ENCODE results near the gene POLA1.
A peak's percentile ranks its signal among the peaks of the same experiment; 100 is the strongest.

The POLA1 gene

DNA sequence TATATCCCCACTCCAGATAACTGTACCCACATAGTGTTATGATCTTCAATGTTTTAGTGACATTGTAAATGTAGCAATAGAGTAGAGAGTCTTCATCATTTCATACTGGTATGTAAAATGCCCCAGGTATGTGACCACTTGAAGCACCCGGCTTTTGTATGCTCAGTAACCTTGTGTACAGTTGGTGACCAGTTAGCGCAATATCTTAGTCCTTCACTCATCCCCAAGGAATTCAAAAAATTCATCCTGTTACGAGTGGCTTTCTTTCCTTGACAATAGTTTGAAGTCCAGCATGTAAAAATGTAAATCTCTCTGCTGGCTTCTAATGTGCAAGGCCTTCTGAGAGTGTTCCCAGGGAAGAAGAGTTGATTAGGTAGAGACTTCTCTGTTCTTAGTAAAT is 176.4 kb downstream of the POLA1 start:
- Mint-ChIP-seq H3K9me3 (no peaks in the 10 kb centered on the region), H3K4me1 (peaks cover 5% of the 10 kb centered on the region), H3K4me3 (no peak overlapping the region), H3K27ac (no peak overlapping the region), H3K36me3 (ENCODE audit: low read depth) (peaks cover 4% of the 10 kb centered on the region), H3K27me3 (ENCODE audit: low read depth) (no peaks in the 10 kb centered on the region)
- TF ChIP-seq, protein P1, sequence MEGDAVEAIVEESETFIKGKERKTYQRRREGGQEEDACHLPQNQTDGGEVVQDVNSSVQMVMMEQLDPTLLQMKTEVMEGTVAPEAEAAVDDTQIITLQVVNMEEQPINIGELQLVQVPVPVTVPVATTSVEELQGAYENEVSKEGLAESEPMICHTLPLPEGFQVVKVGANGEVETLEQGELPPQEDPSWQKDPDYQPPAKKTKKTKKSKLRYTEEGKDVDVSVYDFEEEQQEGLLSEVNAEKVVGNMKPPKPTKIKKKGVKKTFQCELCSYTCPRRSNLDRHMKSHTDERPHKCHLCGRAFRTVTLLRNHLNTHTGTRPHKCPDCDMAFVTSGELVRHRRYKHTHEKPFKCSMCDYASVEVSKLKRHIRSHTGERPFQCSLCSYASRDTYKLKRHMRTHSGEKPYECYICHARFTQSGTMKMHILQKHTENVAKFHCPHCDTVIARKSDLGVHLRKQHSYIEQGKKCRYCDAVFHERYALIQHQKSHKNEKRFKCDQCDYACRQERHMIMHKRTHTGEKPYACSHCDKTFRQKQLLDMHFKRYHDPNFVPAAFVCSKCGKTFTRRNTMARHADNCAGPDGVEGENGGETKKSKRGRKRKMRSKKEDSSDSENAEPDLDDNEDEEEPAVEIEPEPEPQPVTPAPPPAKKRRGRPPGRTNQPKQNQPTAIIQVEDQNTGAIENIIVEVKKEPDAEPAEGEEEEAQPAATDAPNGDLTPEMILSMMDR (IDR thresholded peaks at IDR 0.05; ENCODE audit: unreplicated experiment in 3 of 3), result no peak

DNA sequence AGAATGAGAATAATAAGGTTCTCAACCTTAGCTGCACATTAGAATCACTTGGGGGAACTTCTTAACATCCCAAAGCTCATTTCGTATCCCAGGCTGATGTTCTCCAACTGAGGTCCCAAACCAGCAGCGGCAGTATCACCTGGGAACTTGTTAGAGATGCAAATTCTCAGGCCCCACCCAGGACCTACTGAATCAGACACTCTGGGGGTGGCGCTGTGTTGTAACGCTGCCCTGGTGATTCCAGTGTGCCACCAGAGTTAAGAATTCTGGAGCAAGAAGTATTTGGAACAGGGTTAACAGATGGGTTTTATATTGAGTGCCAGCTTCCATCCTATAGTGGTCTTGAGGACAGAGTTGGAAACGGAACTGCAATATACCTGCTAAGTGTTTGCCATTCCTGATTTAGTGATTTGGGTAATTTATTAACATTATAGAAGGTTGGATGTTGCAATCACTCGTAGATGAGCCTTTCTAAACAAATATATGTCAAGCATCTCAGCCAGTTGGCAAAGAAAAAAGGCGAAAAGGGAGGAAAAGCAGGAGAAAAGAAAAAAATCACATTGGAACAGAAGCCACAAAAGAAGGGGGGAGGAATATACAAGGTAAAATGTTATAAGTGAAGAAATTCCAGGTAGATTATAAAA is 181.0 kb downstream of the POLA1 start:
- Mint-ChIP-seq H3K27me3 (ENCODE audit: low read depth) (no peaks in the 10 kb centered on the region), H3K4me3 (no peak overlapping the region), H3K4me1 (peaks cover 31% of the 10 kb centered on the region), H3K9me3 (no peaks in the 10 kb centered on the region), H3K36me3 (ENCODE audit: low read depth) (peaks cover under 1% of the 10 kb centered on the region), H3K27ac (peak overlapping the region in 1 of 3 experiments; percentile 88)
- TF ChIP-seq, protein P1 (IDR thresholded peaks at IDR 0.05; ENCODE audit: unreplicated experiment in 3 of 3), result no peak

DNA sequence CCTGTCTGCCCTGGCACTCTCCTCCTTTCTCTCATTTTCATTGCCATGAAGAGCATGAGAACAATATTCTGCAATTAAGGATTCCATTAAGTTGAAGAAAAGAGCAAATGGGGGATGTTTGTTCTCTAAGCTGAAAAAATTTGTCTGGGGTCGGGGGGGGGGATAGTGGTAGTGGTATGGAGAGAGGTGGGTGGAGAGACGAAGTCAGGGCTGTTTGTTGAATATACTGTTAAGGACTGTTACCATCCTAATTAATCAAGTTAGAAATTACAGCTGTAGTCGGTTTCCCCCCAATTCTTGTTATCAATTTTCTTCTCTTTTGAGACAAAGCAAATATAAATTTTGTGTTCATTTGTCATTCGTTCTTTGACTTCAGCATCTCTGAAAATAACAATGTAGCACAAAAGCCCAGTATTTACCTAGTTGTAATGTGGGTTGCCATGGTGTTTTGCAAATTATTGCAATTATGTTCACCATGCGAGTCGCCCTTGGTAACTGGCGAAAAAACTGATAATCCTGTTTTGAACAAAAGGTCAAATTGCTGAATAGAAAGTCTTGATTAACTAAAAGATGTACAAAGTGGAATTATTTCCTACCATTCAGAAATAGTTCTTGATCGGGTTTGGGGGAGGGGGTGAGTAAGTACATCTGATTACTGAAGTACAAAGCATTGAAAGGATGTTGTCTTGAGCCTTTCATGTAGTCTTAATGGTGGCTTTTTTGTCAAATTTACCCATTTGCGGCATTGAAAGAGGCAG is 183.0 kb downstream of the POLA1 start:
- peaks cover 31% of the 10 kb centered on the region for H3K4me1 Mint-ChIP-seq

DNA sequence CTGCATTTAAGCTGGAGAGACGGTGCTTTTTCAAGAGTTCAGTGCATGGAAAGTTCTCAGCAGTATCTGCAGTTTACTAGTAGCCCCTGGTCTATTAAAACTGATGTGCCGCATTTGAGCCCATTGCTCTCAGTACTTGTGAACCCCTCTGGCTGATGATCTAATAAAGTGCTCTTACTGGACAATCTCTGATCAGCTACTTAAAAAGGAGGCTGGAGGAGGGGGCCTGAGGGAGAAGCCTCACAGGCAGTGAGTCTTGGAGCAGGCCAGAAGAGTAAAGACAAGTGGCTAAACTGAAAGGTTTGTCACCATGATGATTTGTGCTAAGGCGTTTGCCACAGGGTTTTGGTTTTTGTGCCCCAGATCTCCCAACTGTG is 183.6 kb downstream of the POLA1 start:
- Mint-ChIP-seq H3K4me3 (no peak overlapping the region), H3K9me3 (no peaks in the 10 kb centered on the region), H3K36me3 (ENCODE audit: low read depth) (peaks cover 5% of the 10 kb centered on the region), H3K4me1 (peaks cover 31% of the 10 kb centered on the region), H3K27me3 (ENCODE audit: low read depth) (no peaks in the 10 kb centered on the region), H3K27ac (peak overlapping the region in 1 of 3 experiments; percentile 88)
- TF ChIP-seq, protein P1 (IDR thresholded peaks at IDR 0.05; ENCODE audit: unreplicated experiment in 3 of 3), result no peak

More for the DNA sequence above, 183.0 kb downstream of the POLA1 start:
- Mint-ChIP-seq H3K27me3 (ENCODE audit: low read depth) (no peaks in the 10 kb centered on the region), H3K9me3 (no peaks in the 10 kb centered on the region), H3K27ac (peak overlapping the region; percentile 11 to 88 (median 73)), H3K4me3 (peak overlapping the region in 1 of 3 experiments; percentile 16), H3K36me3 (ENCODE audit: low read depth) (peaks cover 2% of the 10 kb centered on the region)
- TF ChIP-seq, protein P1 (IDR thresholded peaks at IDR 0.05; ENCODE audit: unreplicated experiment in 3 of 3), result no peak

DNA sequence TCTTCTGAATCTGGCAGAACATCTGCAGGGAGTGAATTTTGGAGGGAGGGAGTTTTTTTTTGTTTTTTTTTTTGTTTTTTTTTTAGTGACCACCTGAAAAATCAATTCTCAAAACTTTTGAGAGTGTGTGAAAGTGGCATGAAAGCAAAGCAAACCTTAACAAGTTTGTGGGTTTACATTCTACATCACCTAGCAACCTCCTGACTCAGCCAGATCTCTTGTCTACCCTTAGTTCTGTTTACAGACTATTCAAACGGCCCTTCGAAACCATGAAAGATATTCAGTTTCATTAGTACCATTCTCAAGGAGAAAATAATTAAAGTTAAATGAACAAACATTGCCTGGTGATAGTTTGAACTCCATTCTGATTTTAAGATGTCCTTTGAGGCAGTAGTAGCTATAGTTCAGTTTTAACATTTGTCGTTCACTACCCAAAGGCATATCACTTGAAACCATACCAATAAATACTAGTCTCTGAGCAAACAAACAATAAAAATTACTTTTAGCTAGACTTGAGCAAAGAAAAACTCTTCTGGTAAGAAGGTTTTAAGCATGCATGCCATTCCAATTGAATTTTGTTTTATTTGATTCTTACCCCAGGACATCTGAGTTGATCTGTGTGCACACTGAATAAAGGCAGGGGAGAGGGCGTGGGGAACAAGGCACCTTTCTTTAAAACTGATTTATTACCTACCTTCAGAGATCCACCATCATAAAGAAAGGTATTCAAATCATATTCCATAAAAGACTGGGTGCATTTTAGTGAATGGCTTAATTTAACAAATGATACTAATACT is 184.3 kb downstream of the POLA1 start:
- no peak overlapping the region for H3K4me3 Mint-ChIP-seq
- TF ChIP-seq, protein P1 (IDR thresholded peaks at IDR 0.05; ENCODE audit: unreplicated experiment in 3 of 3), result no peak
- H3K36me3 Mint-ChIP-seq (ENCODE audit: low read depth), result peaks cover 9% of the 10 kb centered on the region
- H3K27ac Mint-ChIP-seq, result peak overlapping the region in 1 of 3 experiments; percentile 88
- no peaks in the 10 kb centered on the region for H3K27me3 Mint-ChIP-seq (ENCODE audit: low read depth)
- peaks cover 31% of the 10 kb centered on the region for H3K4me1 Mint-ChIP-seq
- H3K9me3 Mint-ChIP-seq, result no peaks in the 10 kb centered on the region

All from nephron (organoid).